Muscle of arm (tissue), 12 donors: ENCODE measurements around the gene BMP8A. TPM values are rescaled to one million over a fixed set of nuclear protein-coding genes. Genes with fewer than 3 reads are reported as not detected.

Source experiments
- DNase-seq: peaks from one replicate; pipeline ENCODE4 v3.0.0-alpha.2; 2013
- polyA plus RNA-seq, 12 donors: library from polyadenylated mRNA; unstranded; fragments of 120-200 nt; gene quantifications; one replicate each; pipeline ENCODE4 v1.2.1, GENCODE V29; 2013; ENCODE audit not compliant: insufficient read length in 12 of 12

The BMP8A gene
- polyA plus RNA-seq, 12 donors = 0.16 to 0.72 (median 0.49) TPM; not detected in 3

DNA sequence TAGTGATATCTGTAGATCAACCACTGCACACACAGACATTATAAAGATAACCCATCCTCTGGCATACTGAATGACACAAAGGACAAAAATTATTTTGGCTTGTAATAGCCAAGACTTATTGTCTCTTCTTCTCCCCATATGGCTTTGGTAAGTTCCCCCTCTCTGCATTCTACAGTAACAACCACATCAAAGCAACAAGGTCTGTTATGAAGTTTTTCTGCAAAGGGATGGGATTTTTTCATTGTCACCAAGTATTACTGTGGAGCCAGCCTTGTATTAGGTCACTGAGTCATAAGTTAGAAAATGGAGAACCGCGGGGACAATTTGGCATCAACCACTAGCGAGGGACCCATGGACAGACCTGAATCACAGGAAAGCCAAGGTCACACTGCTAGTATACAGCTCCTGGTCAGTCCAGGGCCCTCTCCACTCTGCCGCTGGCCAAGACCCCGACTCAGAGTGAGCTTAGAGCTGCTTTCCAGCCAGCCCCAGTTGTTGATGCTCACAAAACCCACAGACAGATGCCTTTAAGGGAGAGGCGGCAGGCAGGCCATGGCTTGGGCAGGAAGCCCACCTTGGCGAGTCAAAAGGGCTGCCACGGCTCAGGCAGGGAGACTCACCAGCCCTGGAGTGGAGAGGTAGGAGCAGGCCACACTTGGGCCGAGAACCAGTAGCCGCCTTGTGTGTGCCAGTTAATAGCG is 79.2 kb downstream of the BMP8A start:
- DNase-seq = no peak

DNA sequence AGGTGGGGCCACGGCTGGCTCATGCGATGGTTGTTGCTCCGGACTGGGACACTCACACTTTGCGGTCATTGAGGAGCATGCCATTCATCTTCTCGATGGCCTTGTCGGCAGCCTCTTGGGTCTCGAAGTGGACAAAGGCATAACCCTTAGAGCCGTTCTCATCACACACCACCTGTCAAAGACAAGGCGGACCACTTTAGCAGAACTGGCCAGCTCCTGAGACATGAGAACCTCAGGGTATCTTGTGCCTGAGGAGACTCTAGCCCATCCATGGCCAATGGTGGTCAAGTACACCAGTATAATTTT is 79.7 kb downstream of the BMP8A start:
- DNase-seq = no peak

DNA sequence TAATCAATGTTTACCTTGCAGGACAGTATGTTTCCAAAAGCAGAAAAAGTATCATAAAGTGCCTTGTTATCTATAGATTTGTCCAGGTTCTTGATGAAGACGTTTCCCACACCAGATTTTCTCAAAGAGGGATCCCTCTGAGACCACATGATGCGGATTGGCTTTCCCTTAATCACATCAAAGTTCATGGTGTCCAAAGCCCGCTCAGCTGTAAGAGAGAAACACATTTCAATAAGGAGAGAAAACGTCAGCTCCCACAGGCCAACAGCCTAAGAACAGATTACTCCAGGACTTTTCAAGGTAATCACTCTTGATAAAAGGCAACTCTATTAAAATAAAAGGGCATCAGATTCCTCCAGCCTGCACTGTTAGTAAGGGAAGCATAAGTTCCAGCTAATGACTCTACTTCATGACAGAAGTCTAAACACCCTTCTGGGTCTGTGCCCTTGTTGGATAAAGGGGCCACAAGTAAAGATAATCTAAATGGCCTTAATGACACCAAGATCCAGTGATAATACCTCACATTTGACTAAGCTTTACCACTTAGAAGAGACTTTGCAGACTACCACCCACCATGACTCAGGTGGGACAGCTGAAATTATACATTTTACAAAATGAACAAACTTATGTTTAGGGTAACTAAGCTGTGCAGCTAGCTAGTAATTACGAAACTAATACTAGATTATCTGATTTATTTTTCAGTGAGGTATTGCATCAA is 81.1 kb downstream of the BMP8A start:
- no peak for DNase-seq

DNA sequence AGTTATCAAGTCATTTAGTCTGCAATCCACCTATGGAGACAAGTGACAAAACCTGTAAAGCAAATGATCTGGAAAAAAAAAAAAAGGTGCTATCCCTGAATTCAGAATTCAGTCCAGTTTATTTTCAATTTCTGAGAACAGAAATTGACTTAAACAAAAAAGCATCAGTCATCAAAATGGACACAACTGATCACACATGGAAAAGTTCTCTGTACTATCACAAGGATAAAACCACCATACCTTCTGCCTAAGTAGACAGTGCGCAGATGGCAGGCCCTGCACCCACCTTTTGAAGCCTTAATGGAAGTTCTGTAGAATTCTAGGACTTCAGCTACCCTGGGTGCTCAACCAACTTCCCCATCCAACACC is 81.6 kb downstream of the BMP8A start:
- no peak for DNase-seq

DNA sequence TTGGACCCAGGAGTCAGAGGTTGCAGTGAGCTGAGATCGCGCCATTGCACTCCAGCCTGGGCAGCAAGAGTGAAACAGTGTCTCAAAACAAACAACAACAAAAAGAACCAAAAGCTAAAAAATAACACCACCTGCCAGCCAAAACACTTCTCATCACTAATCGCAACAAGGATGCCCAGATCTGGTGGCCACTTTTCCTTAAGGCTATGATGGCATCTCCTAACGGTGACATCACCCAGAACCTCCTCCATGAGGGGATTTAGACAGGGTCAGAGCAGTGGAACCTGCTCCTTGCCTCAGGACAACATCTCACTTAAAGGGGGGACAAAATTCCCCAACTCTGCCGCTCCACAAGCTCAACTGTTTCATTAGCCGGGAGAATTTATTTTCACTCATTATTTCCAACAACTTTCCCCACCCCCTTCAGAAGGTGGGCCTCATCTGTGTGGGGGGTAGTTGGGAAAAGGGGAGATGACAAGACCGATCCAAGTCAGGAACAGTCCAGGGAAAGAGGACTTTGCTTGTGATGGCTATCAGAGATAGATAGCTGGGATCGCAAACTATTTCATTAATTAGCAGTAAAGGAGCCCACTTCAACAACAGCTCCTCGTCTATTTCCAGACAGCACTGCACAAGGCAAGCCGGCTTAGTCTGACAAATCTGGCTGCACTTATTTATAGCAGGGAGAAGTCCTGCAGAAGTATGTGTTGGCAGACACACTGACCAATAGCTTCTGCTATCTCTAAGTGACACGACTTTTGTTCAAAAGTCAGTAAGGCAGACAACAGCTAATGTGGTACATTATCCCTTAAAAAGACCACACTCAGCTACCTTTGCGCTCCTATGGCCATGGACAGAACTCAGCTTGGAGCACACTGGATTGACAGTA is 82.5 kb downstream of the BMP8A start:
- no peak for DNase-seq

DNA sequence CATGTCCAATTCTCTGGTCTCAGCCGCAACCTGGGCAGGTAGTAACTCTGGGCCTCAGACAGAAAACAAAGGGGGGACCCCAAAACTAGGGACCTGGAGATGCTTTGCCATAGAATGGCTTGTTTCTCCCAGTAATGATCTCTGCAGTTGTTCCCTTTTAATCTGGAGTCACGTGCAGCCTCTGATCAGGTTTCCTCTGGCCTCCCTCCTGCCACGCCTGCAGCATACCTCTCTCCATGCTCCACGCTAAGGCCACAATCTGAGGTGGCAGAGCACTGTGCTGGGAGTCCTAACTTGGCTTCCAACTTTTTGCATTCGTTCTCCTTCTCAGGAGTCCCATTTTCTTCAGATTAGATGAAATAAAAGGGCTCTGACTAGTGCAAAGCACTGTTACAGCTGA is 83.2 kb downstream of the BMP8A start:
- DNase-seq = no peak

Other genes starting within 250 kb of the BMP8A start
- gene PABPC4, start 85.2 kb downstream of the BMP8A start, polyA plus RNA-seq = 1,000 to 10,000 TPM in 1 of 12 donors, 100 to 1,000 TPM in 11; 266 to 1,105 (median 416) TPM
- 10 to 100 TPM in 11 of 12 donors, not detected in 1; 32.9 to 63.6 (median 51.9) TPM for gene HEYL, start 148.0 kb downstream of the BMP8A start, polyA plus RNA-seq
- 10 to 100 TPM in 1 of 12 donors, 1 to 10 TPM in 9, not detected in 2; 2.3 to 13.1 (median 6.3) TPM for gene NT5C1A, start 180.5 kb downstream of the BMP8A start, polyA plus RNA-seq
- gene HPCAL4, start 199.8 kb downstream of the BMP8A start, polyA plus RNA-seq = 1 to 10 TPM in 8 of 12 donors, under 1 TPM in 2, not detected in 2; 0.57 to 2.5 (median 1.6) TPM
- gene PPIE, start 247.2 kb downstream of the BMP8A start, polyA plus RNA-seq = 10 to 100 TPM in 11 of 12 donors, not detected in 1; 23.2 to 47.3 (median 40.8) TPM